ENCODE measurements around the gene GCKR. TPM values are rescaled to one million over a fixed set of nuclear protein-coding genes. Genes with fewer than 3 reads are reported as not detected.

The GCKR gene
- total RNA-seq, 1 experiment from 2014 or later: 0.76 TPM

DNA sequence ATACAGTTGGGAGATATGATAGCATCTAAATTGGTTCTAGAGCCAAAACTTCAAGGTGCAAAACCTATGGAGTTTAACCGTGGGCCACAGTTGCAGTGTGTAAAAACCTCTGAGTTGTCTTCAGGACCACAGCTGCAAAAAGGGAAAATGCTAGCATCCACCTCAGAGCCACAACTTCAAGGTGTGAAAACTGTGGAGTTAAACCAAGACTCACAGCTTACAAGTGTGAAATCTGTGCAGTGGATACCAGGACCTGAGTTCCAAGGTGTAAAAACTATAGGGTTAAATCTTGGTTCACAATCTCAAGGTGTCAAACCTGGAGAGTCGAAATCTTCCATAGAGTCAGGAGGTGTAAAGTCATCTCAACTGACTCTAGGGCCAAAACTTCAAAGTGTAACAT is 75.8 kb downstream of the GCKR start:
- DNase-seq (ENCODE audit: low spot score): no peak

DNA sequence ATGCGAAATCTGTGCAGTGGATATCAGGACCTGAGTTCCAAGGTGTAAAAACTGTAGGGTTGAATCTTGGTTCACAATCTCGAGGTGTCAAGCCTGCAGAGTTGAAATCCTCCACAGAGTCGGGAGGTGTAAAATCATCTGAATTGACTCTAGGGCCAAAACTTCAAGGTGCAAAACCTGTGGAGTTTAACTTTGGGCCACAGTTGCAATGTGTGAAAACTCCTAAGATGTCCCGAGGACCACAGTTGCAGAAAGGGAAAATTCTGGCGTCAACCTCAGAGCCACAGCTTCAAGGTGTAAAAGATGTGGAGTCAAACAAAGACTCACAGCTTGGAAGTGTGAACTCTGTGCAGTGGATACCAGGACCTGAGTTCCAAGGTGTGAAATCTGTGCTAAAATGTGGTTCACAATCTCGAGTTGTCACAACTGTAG is 76.4 kb downstream of the GCKR start:
- no peak for DNase-seq (ENCODE audit: low spot score)

Small RNA genes within 50 kb of the gene (small RNA-seq; reads per million reads assigned to genes)
- not detected for gene RNU6-986P

Other genes starting within 250 kb of the GCKR start
- not detected in 2 replicates for gene SLC30A3, start 233.8 kb upstream of the GCKR start, total RNA-seq (2014; rRNA removed; shearing (Covaris generic))
- not detected in 2 replicates for gene DNAJC5G, start 221.4 kb upstream of the GCKR start, total RNA-seq (2014; rRNA removed; shearing (Covaris generic))
- gene TRIM54, start 214.4 kb upstream of the GCKR start, total RNA-seq (2014; rRNA removed; shearing (Covaris generic)): 5.8 and 7.1 TPM in 2 replicates
- gene UCN, start 188.4 kb upstream of the GCKR start, total RNA-seq (2014; rRNA removed; shearing (Covaris generic)): 4.9 and 5.6 TPM in 2 replicates
- gene MPV17, start 173.7 kb upstream of the GCKR start, total RNA-seq (2014; rRNA removed; shearing (Covaris generic)): 37.3 and 40.5 TPM in 2 replicates
- 62.4 and 65.1 TPM in 2 replicates for gene GTF3C2, start 140.1 kb upstream of the GCKR start, total RNA-seq (2014; rRNA removed; shearing (Covaris generic))
- 26.6 and 31.9 TPM in 2 replicates for gene EIF2B4, start 126.5 kb upstream of the GCKR start, total RNA-seq (2014; rRNA removed; shearing (Covaris generic))
- 72.8 and 79.9 TPM in 2 replicates for gene SNX17, start 126.2 kb upstream of the GCKR start, total RNA-seq (2014; rRNA removed; shearing (Covaris generic))
- gene ZNF513, start 116.1 kb upstream of the GCKR start, total RNA-seq (2014; rRNA removed; shearing (Covaris generic)): 16.0 and 20.4 TPM in 2 replicates
- gene PPM1G, start 87.2 kb upstream of the GCKR start, total RNA-seq (2014; rRNA removed; shearing (Covaris generic)): 141 and 148 TPM in 2 replicates
- 49.7 and 50.1 TPM in 2 replicates for gene NRBP1, start 68.2 kb upstream of the GCKR start, total RNA-seq (2014; rRNA removed; shearing (Covaris generic))
- 29.3 and 30.4 TPM in 2 replicates for gene KRTCAP3, start 54.5 kb upstream of the GCKR start, total RNA-seq (2014; rRNA removed; shearing (Covaris generic))
- gene IFT172, start 7.1 kb upstream of the GCKR start, total RNA-seq (2014; rRNA removed; shearing (Covaris generic)): 21.1 and 24.0 TPM in 2 replicates
- 0.26 TPM in 1 of 2 replicates, not detected in the other for gene FNDC4, start 1.6 kb upstream of the GCKR start, total RNA-seq (2014; rRNA removed; shearing (Covaris generic))
- gene ZNF512, start 86.2 kb downstream of the GCKR start, total RNA-seq (2014; rRNA removed; shearing (Covaris generic)): 10.2 and 14.4 TPM in 2 replicates
- 0.99 and 3.7 TPM in 2 replicates for gene CCDC121, start 132.2 kb downstream of the GCKR start, total RNA-seq (2014; rRNA removed; shearing (Covaris generic))
- 22.2 and 24.0 TPM in 2 replicates for gene GPN1, start 132.2 kb downstream of the GCKR start, total RNA-seq (2014; rRNA removed; shearing (Covaris generic))
- gene SUPT7L, start 166.8 kb downstream of the GCKR start, total RNA-seq (2014; rRNA removed; shearing (Covaris generic)): 21.4 and 22.9 TPM in 2 replicates
- 20.9 and 22.2 TPM in 2 replicates for gene SLC4A1AP, start 167.1 kb downstream of the GCKR start, total RNA-seq (2014; rRNA removed; shearing (Covaris generic))